ENCODE results near the gene SOX30. TPM values are rescaled to one million over a fixed set of nuclear protein-coding genes. Genes with fewer than 3 reads are reported as not detected.

SOX30 gene
- polyA plus RNA-seq, 3 donors: 0.33 to 0.55 (median 0.45) TPM

GRCh38 chr5:157593052-157593757 is 59.0 kb downstream of the SOX30 start:
- DNase-seq (ENCODE audit: extremely low read depth in 1 of 11, low read depth in 9 of 11, low spot score in 4 of 11): no peak

- DNase-seq (ENCODE audit: extremely low read depth in 1 of 11, low read depth in 9 of 11, low spot score in 4 of 11): no peak
Measured at GRCh38 chr5:157592594-157592993, 59.6 kb downstream of the SOX30 start.

GRCh38 chr5:157590478-157590877 is 61.8 kb downstream of the SOX30 start:
- no peak for DNase-seq (ENCODE audit: extremely low read depth in 1 of 11, low read depth in 9 of 11, low spot score in 4 of 11)

GRCh38 chr5:157584628-157585027 is 67.6 kb downstream of the SOX30 start:
- no peak for DNase-seq (ENCODE audit: extremely low read depth in 1 of 11, low read depth in 9 of 11, low spot score in 4 of 11)

GRCh38 chr5:157582731-157583620 is 69.3 kb downstream of the SOX30 start:
- no peak for DNase-seq (ENCODE audit: extremely low read depth in 1 of 11, low read depth in 9 of 11, low spot score in 4 of 11)

- no peak for DNase-seq (ENCODE audit: extremely low read depth in 1 of 11, low read depth in 9 of 11, low spot score in 4 of 11)
Measured at GRCh38 chr5:157581901-157582300, 70.3 kb downstream of the SOX30 start.

GRCh38 chr5:157578079-157578780 is 74.0 kb downstream of the SOX30 start:
- no peak for DNase-seq (ENCODE audit: extremely low read depth in 1 of 11, low read depth in 9 of 11, low spot score in 4 of 11)

- no peak for DNase-seq (ENCODE audit: extremely low read depth in 1 of 11, low read depth in 9 of 11, low spot score in 4 of 11)
Measured at GRCh38 chr5:157576678-157577077, 75.6 kb downstream of the SOX30 start.

Other genes starting within 250 kb of the SOX30 start
- gene NIPAL4, start 192.2 kb downstream of the SOX30 start, polyA plus RNA-seq (ENCODE audit: insufficient read length in 3 of 3): under 1 TPM; 0.32 to 0.62 (median 0.39) TPM
- 10 to 100 TPM in 1 of 3 donors, 1 to 10 TPM in 2; 8.4 to 11.6 (median 8.7) TPM for gene ADAM19, start 76.7 kb downstream of the SOX30 start, polyA plus RNA-seq (ENCODE audit: insufficient read length in 3 of 3)
- gene C5orf52, start 19.1 kb upstream of the SOX30 start, polyA plus RNA-seq (ENCODE audit: insufficient read length in 3 of 3): not detected
- gene THG1L, start 79.0 kb upstream of the SOX30 start, polyA plus RNA-seq (ENCODE audit: insufficient read length in 3 of 3): 10 to 100 TPM; 20.9 to 29.6 (median 27.8) TPM
- gene LSM11, start 91.3 kb upstream of the SOX30 start, polyA plus RNA-seq (ENCODE audit: insufficient read length in 3 of 3): 1 to 10 TPM; 7.9 to 8.2 (median 7.9) TPM
- 100 to 1,000 TPM; 116 to 141 (median 135) TPM for gene CLINT1, start 206.7 kb upstream of the SOX30 start, polyA plus RNA-seq (ENCODE audit: insufficient read length in 3 of 3)